MM.1S (cell line): ENCODE data around the gene MYLK.

Experiments used
- DNase-seq: peaks from one replicate; pipeline ENCODE4 v3.0.0-alpha.2; 2015
- H2AFZ ChIP-seq: fragments of 300-600 bp; sonication (generic); 2 replicates; pipeline ENCODE4 v1.6.0; 2016; ENCODE audit warnings: antibody characterized with exemption, low read length
- H3F3A ChIP-seq: fragments of 300-600 bp; sonication (generic); 2 replicates; pipeline ENCODE4 v1.6.1; 2016; ENCODE audit warnings: mild to moderate bottlenecking, antibody characterized with exemption, low read length, moderate library complexity, mixed read lengths; ENCODE audit not compliant: insufficient read depth
- H3K27ac ChIP-seq: fragments of 300-600 bp; sonication (generic); 2 replicates; pipeline ENCODE4 v1.5.1; 2016; ENCODE audit warnings: mild to moderate bottlenecking, low read length
- H3K27me3 ChIP-seq: fragments of 300-600 bp; sonication (generic); replicated peaks from 2 replicates; pipeline ENCODE4 v1.6.0; 2016; ENCODE audit warnings: low read length; ENCODE audit not compliant: insufficient read depth
- H3K36me3 ChIP-seq: fragments of 300-600 bp; sonication (generic); replicated peaks from 2 replicates; pipeline ENCODE4 v1.6.1; 2016; ENCODE audit warnings: mild to moderate bottlenecking, low read length, mixed read lengths; ENCODE audit not compliant: insufficient read depth
- H3K4me1 ChIP-seq: fragments of 300-600 bp; sonication (generic); 2 replicates; pipeline ENCODE4 v1.6.1; 2016; ENCODE audit warnings: low read length, mixed read lengths
- H3K4me2 ChIP-seq: fragments of 300-600 bp; sonication (generic); 2 replicates; pipeline ENCODE4 v1.6.0; 2016; ENCODE audit warnings: low read depth, low read length
- H3K4me3 ChIP-seq: fragments of 300-600 bp; sonication (generic); 2 replicates; pipeline ENCODE4 v1.5.1; 2016; ENCODE audit warnings: low read length, mixed read lengths
- H3K79me2 ChIP-seq: fragments of 300-600 bp; sonication (generic); 2 replicates; pipeline ENCODE4 v1.6.1; 2016; ENCODE audit warnings: mixed run types, low read length, mixed read lengths
- H3K9ac ChIP-seq: fragments of 300-600 bp; sonication (generic); 2 replicates; pipeline ENCODE4 v1.6.1; 2016; ENCODE audit warnings: low read length, mixed read lengths
- H3K9me2 ChIP-seq: fragments of 300-600 bp; sonication (generic); replicated peaks from 2 replicates; pipeline ENCODE4 v1.6.1; 2016; ENCODE audit warnings: mild to moderate bottlenecking, low read length, mixed read lengths; ENCODE audit not compliant: insufficient read depth
- H3K9me3 ChIP-seq: fragments of 300-600 bp; sonication (generic); replicated peaks from 2 replicates; pipeline ENCODE4 v1.6.1; 2016; ENCODE audit warnings: mild to moderate bottlenecking, low read length, mixed read lengths; ENCODE audit not compliant: insufficient read depth
- H4K20me1 ChIP-seq: fragments of 300-600 bp; sonication (generic); 2 replicates; pipeline ENCODE4 v1.6.1; 2016; ENCODE audit warnings: mild to moderate bottlenecking, low read length, moderate library complexity, mixed read lengths; ENCODE audit not compliant: insufficient read depth
- EZH2 ChIP-seq: fragments of 300-600 bp; sonication (generic); optimal IDR thresholded peaks from 2 replicates; pipeline ENCODE3; 2017; ENCODE audit warnings: low read depth, mild to moderate bottlenecking, antibody characterized with exemption, low read length, mixed read lengths
- EZH2phosphoT487 ChIP-seq: fragments of 300-600 bp; sonication (generic); IDR thresholded peaks from 2 replicates; pipeline ENCODE4 v1.6.1; 2018; ENCODE audit warnings: antibody characterized with exemption, low read length
- TF ChIP-seq, protein P1 (sequence below): fragments of 300-600 bp; sonication (generic); IDR thresholded peaks from 2 replicates; pipeline ENCODE4 v1.5.1; 2016; ENCODE audit warnings: antibody characterized with exemption, low read length, mixed read lengths

Gene MYLK

DNA sequence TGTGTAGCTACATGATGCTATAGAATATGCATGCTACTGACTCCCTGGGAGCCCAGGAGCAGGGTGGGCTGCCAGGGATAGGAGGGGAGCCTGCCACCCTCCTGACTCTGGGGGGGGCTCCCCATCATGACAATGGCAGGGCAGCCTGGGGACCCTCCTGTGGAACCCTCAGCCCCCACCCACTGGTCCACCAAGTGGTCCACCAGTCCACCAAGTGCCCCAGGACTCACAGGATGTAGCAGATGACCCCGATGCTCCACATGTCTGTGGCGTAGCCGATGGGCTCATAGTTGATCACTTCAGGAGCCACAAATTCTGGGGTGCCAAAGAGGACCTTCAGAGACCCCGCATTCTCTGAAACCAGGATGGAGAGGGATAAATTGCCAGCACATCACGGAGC, 246.3 kb downstream of the MYLK start:
- Histone ChIP-seq H3K9ac (no peak overlapping the region), H3K27me3 (no peaks in the 10 kb centered on the region), H2AFZ (no peak overlapping the region), H3K9me3 (no peaks in the 10 kb centered on the region), H3K9me2 (no peaks in the 10 kb centered on the region), H3K4me2 (no peak overlapping the region), H3K4me1 (no peaks in the 10 kb centered on the region), H3K36me3 (no peaks in the 10 kb centered on the region), H3K4me3 (no peak overlapping the region), H3K79me2 (no peaks in the 10 kb centered on the region), H4K20me1 (no peaks in the 10 kb centered on the region), H3K27ac (no peak overlapping the region), H3F3A (no peaks in the 10 kb centered on the region)
- TF ChIP-seq EZH2: no peak
- DNase-seq: no peak

DNA sequence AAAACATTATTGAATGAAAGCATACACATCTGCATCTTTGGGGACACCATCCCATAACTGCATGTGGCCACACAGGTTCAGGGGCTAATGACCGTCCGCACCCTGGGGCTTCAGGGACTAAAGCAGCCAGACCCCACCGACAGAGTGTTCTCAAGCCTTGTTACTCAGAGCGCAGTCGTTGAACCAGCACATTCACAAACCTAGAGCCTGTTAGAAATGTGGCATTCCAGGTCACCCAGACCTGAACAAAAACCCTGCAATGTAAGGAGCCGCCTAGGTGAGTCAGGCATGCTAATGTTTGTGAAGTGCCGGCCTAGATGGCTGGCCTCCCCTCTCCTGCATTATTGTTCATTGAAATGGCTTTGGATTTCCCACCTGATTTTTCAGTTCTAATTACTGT, 247.0 kb downstream of the MYLK start:
- Histone ChIP-seq H2AFZ (no peak overlapping the region), H3K36me3 (no peaks in the 10 kb centered on the region), H3K27me3 (no peaks in the 10 kb centered on the region), H4K20me1 (no peaks in the 10 kb centered on the region), H3K4me3 (no peak overlapping the region), H3K4me1 (no peaks in the 10 kb centered on the region), H3K9me2 (no peaks in the 10 kb centered on the region), H3K27ac (no peak overlapping the region), H3F3A (no peaks in the 10 kb centered on the region), H3K9ac (no peak overlapping the region), H3K9me3 (no peaks in the 10 kb centered on the region), H3K4me2 (no peak overlapping the region), H3K79me2 (no peaks in the 10 kb centered on the region)
- TF ChIP-seq EZH2: no peak
- TF ChIP-seq, protein P1, sequence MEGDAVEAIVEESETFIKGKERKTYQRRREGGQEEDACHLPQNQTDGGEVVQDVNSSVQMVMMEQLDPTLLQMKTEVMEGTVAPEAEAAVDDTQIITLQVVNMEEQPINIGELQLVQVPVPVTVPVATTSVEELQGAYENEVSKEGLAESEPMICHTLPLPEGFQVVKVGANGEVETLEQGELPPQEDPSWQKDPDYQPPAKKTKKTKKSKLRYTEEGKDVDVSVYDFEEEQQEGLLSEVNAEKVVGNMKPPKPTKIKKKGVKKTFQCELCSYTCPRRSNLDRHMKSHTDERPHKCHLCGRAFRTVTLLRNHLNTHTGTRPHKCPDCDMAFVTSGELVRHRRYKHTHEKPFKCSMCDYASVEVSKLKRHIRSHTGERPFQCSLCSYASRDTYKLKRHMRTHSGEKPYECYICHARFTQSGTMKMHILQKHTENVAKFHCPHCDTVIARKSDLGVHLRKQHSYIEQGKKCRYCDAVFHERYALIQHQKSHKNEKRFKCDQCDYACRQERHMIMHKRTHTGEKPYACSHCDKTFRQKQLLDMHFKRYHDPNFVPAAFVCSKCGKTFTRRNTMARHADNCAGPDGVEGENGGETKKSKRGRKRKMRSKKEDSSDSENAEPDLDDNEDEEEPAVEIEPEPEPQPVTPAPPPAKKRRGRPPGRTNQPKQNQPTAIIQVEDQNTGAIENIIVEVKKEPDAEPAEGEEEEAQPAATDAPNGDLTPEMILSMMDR: no peak
- TF ChIP-seq EZH2phosphoT487: no peak
- no peak for DNase-seq

DNA sequence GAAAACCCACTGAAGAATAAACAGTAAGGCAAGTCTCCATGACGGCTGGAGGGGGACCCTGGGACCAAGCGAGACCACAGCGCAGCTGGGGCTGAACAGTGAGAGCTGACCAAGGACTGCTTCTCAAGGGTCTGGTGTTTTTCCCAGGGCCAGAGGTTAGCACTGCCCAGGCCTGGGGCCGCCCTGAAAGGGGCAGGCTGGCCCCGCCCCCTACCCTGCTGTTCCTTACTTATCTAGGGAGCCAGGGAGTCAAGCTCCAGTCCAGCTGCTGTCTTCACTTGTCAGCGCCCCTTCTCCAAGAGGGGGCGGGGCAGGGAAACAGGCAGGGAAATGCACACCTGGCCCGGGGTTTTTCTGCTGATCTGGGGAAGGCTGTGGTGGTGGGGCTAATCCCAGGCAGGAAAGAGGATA, 247.7 kb downstream of the MYLK start:
- no peaks in the 10 kb centered on the region for H3K36me3 ChIP-seq
- H3K9ac ChIP-seq: no peak overlapping the region
- no peaks in the 10 kb centered on the region for H3K9me2 ChIP-seq
- no peaks in the 10 kb centered on the region for H4K20me1 ChIP-seq
- DNase-seq: no peak
- no peak for TF ChIP-seq EZH2phosphoT487
- TF ChIP-seq, protein P1: no peak
- TF ChIP-seq EZH2: no peak
- no peaks in the 10 kb centered on the region for H3K79me2 ChIP-seq
- H3K4me2 ChIP-seq: no peak overlapping the region
- H3K9me3 ChIP-seq: no peaks in the 10 kb centered on the region
- H3F3A ChIP-seq: no peaks in the 10 kb centered on the region
- H3K27ac ChIP-seq: no peak overlapping the region
- H3K4me1 ChIP-seq: no peaks in the 10 kb centered on the region
- H3K4me3 ChIP-seq: no peak overlapping the region
- no peaks in the 10 kb centered on the region for H3K27me3 ChIP-seq
- H2AFZ ChIP-seq: no peak overlapping the region

DNA sequence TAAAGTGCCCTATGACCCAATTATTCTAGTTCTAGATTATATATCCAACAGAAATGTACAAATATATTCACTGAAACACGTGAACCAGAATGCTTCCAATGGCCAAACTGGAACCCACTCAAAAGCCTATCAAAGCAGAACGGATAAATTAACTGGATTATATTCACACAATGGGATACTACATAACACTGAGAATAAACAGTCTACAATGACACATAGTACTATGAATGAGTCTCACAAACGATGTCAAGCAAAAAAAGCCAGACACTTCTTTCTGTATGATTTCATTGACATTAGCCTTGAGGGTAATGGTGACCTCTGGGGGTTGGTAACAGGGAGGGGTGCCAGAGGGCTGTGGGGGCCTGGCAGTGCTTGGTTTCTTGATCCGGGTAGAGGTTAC, 248.4 kb downstream of the MYLK start:
- Histone ChIP-seq H3K36me3 (no peaks in the 10 kb centered on the region), H3K9ac (no peak overlapping the region), H3K27me3 (no peaks in the 10 kb centered on the region), H3K79me2 (no peaks in the 10 kb centered on the region), H3K4me3 (no peak overlapping the region), H3K4me1 (no peaks in the 10 kb centered on the region), H4K20me1 (no peaks in the 10 kb centered on the region), H3F3A (no peaks in the 10 kb centered on the region), H3K27ac (no peak overlapping the region), H3K9me2 (no peaks in the 10 kb centered on the region), H3K9me3 (no peaks in the 10 kb centered on the region), H2AFZ (no peak overlapping the region), H3K4me2 (no peak overlapping the region)
- DNase-seq: no peak
- TF ChIP-seq, protein P1: no peak
- no peak for TF ChIP-seq EZH2phosphoT487
- TF ChIP-seq EZH2: no peak
